H1 (cell line): ENCODE data around the gene SPG7.

Experiments used
- CTCF ChIP-seq, 3 experiments: IDR thresholded peaks; 1 replicate in 2 of 3; 2 replicates in 1 of 3; pipeline versions ENCODE4 v1.5.1 to v1.6.1; 2011; ENCODE audit warnings: low read length in 3 of 3, mild to moderate bottlenecking in 3 of 3, inconsistent platforms in 2 of 3, low read depth in 1 of 3, moderate library complexity in 1 of 3; ENCODE audit not compliant: insufficient read depth in 1 of 3; ENCODE audit errors: control extremely low read depth in 1 of 3
- POLR2A ChIP-seq, 2 experiments: IDR thresholded peaks; 1 replicate in 1 of 2; 2 replicates in 1 of 2; pipeline ENCODE4 v1.6.1; 2011; ENCODE audit warnings: low read depth in 2 of 2, low read length in 2 of 2, mild to moderate bottlenecking in 2 of 2; ENCODE audit errors: control extremely low read depth in 1 of 2

GRCh38 chr16:89506113-89506504 is 2.1 kb upstream of the SPG7 start:
- TF ChIP-seq CTCF (IDR thresholded peaks at IDR 0.05; ENCODE audit: control extremely low read depth in 1 of 3, insufficient read depth in 1 of 3, low read depth in 1 of 3, low read length in 3 of 3) (no peak), POLR2A (IDR thresholded peaks at IDR 0.05; ENCODE audit: control extremely low read depth in 1 of 2, low read depth in 2 of 2, low read length in 2 of 2) (no peak)
